GM12878 (cell line): ENCODE results near the gene POC5. TPM values are rescaled to one million over a fixed set of nuclear protein-coding genes. Genes with fewer than 3 reads are reported as not detected.

Experiments used
- ATAC-seq: fragments of 200-7000 bp; cut with Tn5 transposase; 3 replicates; pipeline ENCODE4 v1.9.1; 2020; ENCODE audit warnings: mild to moderate bottlenecking, moderate library complexity
- BruUV-seq: library from RNA; stranded (reverse); fragments of 400-500 nt; replicated peaks from 2 replicates; lab custom pipeline; 2021; lab: Mats Ljungman, UMichigan
- CTCF ChIA-PET: fragments of 300-600 bp; sonication (Branson Sonifier 250); formaldehyde crosslinking; extraction: SDS; loops from one replicate; lab custom pipeline; 2021; ENCODE audit warnings: inconsistent platforms; lab: Yijun Ruan, JAX
- POLR2A ChIA-PET: fragments of 350-600 bp; formaldehyde crosslinking; extraction: SDS; loops from one replicate; lab custom pipeline; 2021; ENCODE audit warnings: inconsistent platforms; lab: Charles Lee
- RAD21 ChIA-PET: fragments of 300-600 bp; sonication (Branson Sonifier 250); formaldehyde crosslinking; loops from one replicate; lab custom pipeline; 2023; ENCODE audit warnings: antibody characterized with exemption; ENCODE audit not compliant: unreplicated experiment; lab: Charles Lee
- SMC1A ChIA-PET: fragments of 300-600 bp; sonication (Branson Sonifier 250); formaldehyde crosslinking; loops from one replicate; lab custom pipeline; 2023; ENCODE audit not compliant: unreplicated experiment, uncharacterized antibody; lab: Charles Lee
- DNase-seq: peaks from one replicate; pipeline ENCODE4 v3.0.0-alpha.2; 2011; ENCODE audit warnings: low read depth, low spot score
- FAIRE-seq: peaks from 3 replicates; lab custom pipeline; 2011; peaks lifted over from hg19 to GRCh38; lab: Jason Lieb, UNC
- H2AFZ ChIP-seq: 2 replicates; pipeline ENCODE4 v1.6.0; 2011; ENCODE audit warnings: low read depth, low read length, control low read depth; ENCODE audit not compliant: control insufficient read depth
- H3K27ac ChIP-seq: 2 replicates; pipeline ENCODE4 v1.5.1; 2011; ENCODE audit warnings: control low read depth; ENCODE audit not compliant: control insufficient read depth, insufficient read depth
- H3K27me3 ChIP-seq, 2 experiments: replicated peaks in 1 of 2; 2 replicates each; pipeline versions ENCODE4 v1.6.0 to v1.6.1; 2011; ENCODE audit warnings: low read length in 1 of 2; ENCODE audit not compliant: control insufficient read depth in 2 of 2, insufficient read depth in 2 of 2
- H3K36me3 ChIP-seq, 2 experiments: 2 replicates each; pipeline ENCODE4 v1.5.1; 2011; ENCODE audit warnings: low read length in 1 of 2; ENCODE audit not compliant: control insufficient read depth in 2 of 2, insufficient read depth in 2 of 2
- H3K4me1 ChIP-seq: 2 replicates; pipeline ENCODE4 v1.6.1; 2011; ENCODE audit warnings: mild to moderate bottlenecking, low read length, moderate library complexity, mixed read lengths; ENCODE audit not compliant: control insufficient read depth, insufficient read depth
- H3K4me2 ChIP-seq: 2 replicates; pipeline ENCODE4 v1.6.0; 2011; ENCODE audit warnings: control low read depth; ENCODE audit not compliant: control insufficient read depth, insufficient read depth
- H3K4me3 ChIP-seq: fragments of 200-600 bp; sonication (generic); 2 replicates; pipeline ENCODE4 v1.5.1; 2016
- H3K79me2 ChIP-seq: 2 replicates; pipeline ENCODE4 v1.6.0; 2011; ENCODE audit warnings: low read length; ENCODE audit not compliant: control insufficient read depth, insufficient read depth
- H3K9ac ChIP-seq: 2 replicates; pipeline ENCODE4 v1.8.0; 2011; ENCODE audit warnings: low read length, control low read depth, mixed read lengths; ENCODE audit not compliant: control insufficient read depth, insufficient read depth
- H3K9me3 ChIP-seq: replicated peaks from 3 replicates; pipeline ENCODE4 v1.5.1; 2011; ENCODE audit warnings: mild to moderate bottlenecking, low read length; ENCODE audit not compliant: control insufficient read depth, insufficient read depth
- H4K20me1 ChIP-seq: 2 replicates; pipeline ENCODE4 v1.6.0; 2011; ENCODE audit not compliant: control insufficient read depth, insufficient read depth
- CTCF ChIP-seq, 3 experiments: IDR thresholded peaks in 2 of 3; conservative IDR thresholded peaks in 1 of 3; 2 replicates each; pipeline ENCODE4 v1.5.1; 2011; ENCODE audit warnings: low read depth in 3 of 3, low read length in 3 of 3, mild to moderate bottlenecking in 3 of 3, control low read depth in 2 of 3, moderate library complexity in 2 of 3, inconsistent platforms in 1 of 3, mixed read lengths in 1 of 3; ENCODE audit not compliant: control insufficient read depth in 2 of 3, insufficient read depth in 1 of 3; ENCODE audit errors: extremely low read depth in 1 of 3
- KAT2A ChIP-seq: conservative IDR thresholded peaks from 2 replicates; pipeline ENCODE4 v1.6.1; 2011; ENCODE audit warnings: low read depth, low read length; ENCODE audit not compliant: control insufficient read depth
- RAD21 ChIP-seq: IDR thresholded peaks from 2 replicates; pipeline ENCODE4 v1.6.1; 2011; ENCODE audit warnings: mild to moderate bottlenecking, low read depth, low read length, moderate library complexity; ENCODE audit not compliant: insufficient read depth
- SMARCA5 ChIP-seq: fragments of 450-650 bp; IDR thresholded peaks from 2 replicates; pipeline ENCODE4 v1.6.1; 2017; ENCODE audit warnings: mild to moderate bottlenecking
- SP1 ChIP-seq: IDR thresholded peaks from one replicate; pipeline ENCODE4 v1.6.1; 2011; ENCODE audit warnings: low read depth, low read length
- TCF3 ChIP-seq: IDR thresholded peaks from 2 replicates; pipeline ENCODE4 v1.6.1; 2012; ENCODE audit warnings: low read depth, mild to moderate bottlenecking, low read length, borderline replicate concordance; ENCODE audit not compliant: insufficient read depth
- USF1 ChIP-seq: IDR thresholded peaks from 2 replicates; pipeline ENCODE4 v1.6.1; 2011; ENCODE audit warnings: borderline replicate concordance, low read depth, mild to moderate bottlenecking, moderate library complexity, mixed read lengths, low read length; ENCODE audit not compliant: insufficient read depth; ENCODE audit errors: extremely low read length
- WGBS: methylation state at CpG from one replicate; pipeline ENCODE4 v1.1.6; 2016; ENCODE audit warnings: low lambda C conversion rate; ENCODE audit not compliant: insufficient replicate concordance, insufficient coverage; ENCODE audit errors: missing lambda C conversion rate; 5-methylcytosine and 5-hydroxymethylcytosine counted together
- in situ Hi-C: fragments of 300-500 bp; cut with MboI; formaldehyde crosslinking; loops from 9 replicates; pipeline ENCODE4 v1.14.3; 2018; ENCODE audit warnings: mixed read lengths
- intact Hi-C: fragments of 100-400 bp; cut with micrococcal nuclease; formaldehyde crosslinking; loops from one replicate; pipeline ENCODE4 v1.14.2; 2022; ENCODE audit not compliant: unreplicated experiment
- polyA plus RNA-seq, 11 experiments: library from polyadenylated mRNA; depleted of rRNA in 4 of 11; unstranded in 6 of 11; stranded (reverse) in 5 of 11; fragments of >200 nt; fragmentation: Nextera tagmentation in 4 of 11; fragmentation: Illumina TruSeq in 1 of 11; extraction: Ambion mirVana in 4 of 11; extraction: Trizol in 1 of 11; gene quantifications; 1 replicate in 1 of 11; 2 replicates in 10 of 11; pipeline versions ENCODE4 v1.2.1 to v1.2.3, GENCODE V29; 2011 to 2016; ENCODE audit warnings: inconsistent platforms in 2 of 11, missing spikeins in 2 of 11, low read depth in 1 of 11
- total RNA-seq, 4 experiments: library from RNA; depleted of rRNA in 3 of 4; stranded (reverse); fragments of >200 nt in 3 of 4; fragmentation: Illumina TruSeq in 1 of 4; extraction: Trizol in 1 of 4; gene quantifications; 2 replicates each; pipeline versions ENCODE4 v1.2.1 to v1.2.3, GENCODE V29; 2013 to 2021

Gene POC5
- total and polyA plus RNA-seq, 10 of the 15 experiments (the other 5 are each of a cell fraction or from before 2014, with no cell fraction given): 13.1 to 25.6 (median 21.8) TPM

GRCh38 chr5:75667586-75667985 lies 49.7 kb downstream of the POC5 start:
- 64% methylated on average over 2 of the region's 2 CpGs for WGBS
- POLR2A ChIA-PET: interaction anchor here (1.5 kb wide), 1 partner anchor 330 kb away, joined by 3 read pairs; the partner anchor contains the start of gene HMGCR
- no peaks in the 10 kb centered on the region for H3K9me3 ChIP-seq

More at GRCh38 chr5:75667586-75667985, 49.7 kb downstream of the POC5 start:
- intact Hi-C loops: loop anchor here (5.0 to 10.0 kb wide), 2 partner anchors 155 to 253 kb away; partner anchors contain the start of genes CERT1 and POLK
- H3K9ac ChIP-seq: no peak overlapping the region
- no peak overlapping the region for H3K4me2 ChIP-seq
- no peak overlapping the region for H3K4me3 ChIP-seq
- no TSS peak for BruUV-seq
- TF ChIP-seq SMARCA5 (no peak), TCF3 (no peak), RAD21 (peak; percentile 20; the same call in 1 of the 2 replicates), USF1 (no peak), SP1 (no peak), KAT2A (no peak), CTCF (IDR thresholded peaks at IDR 0.05 in 2 of 3, conservative IDR thresholded peaks at IDR 0.05 in 1 of 3; ENCODE audit: control insufficient read depth in 2 of 3, extremely low read depth in 1 of 3, insufficient read depth in 1 of 3, low read depth in 3 of 3, low read length in 3 of 3) (peak in 2 of 3 experiments; percentile 1 to 15; a peak in 1 of 6 replicates)
- no peak for DNase-seq
- no peaks in the 10 kb centered on the region; a peak in 1 of 4 replicates for H3K36me3 ChIP-seq
- H2AFZ ChIP-seq: no peak overlapping the region
- RAD21 ChIA-PET: interaction anchor here (1.2 to 1.3 kb wide), 2 partner anchors 92 to 98 kb away, joined by 4 read pairs; no protein-coding TSS in a partner anchor
- no peaks in the 10 kb centered on the region for H4K20me1 ChIP-seq
- H3K79me2 ChIP-seq: no peaks in the 10 kb centered on the region
- CTCF ChIA-PET: interaction anchor here (0.9 to 2.8 kb wide), 5 partner anchors 11 to 92 kb away, joined by 3 to 9 read pairs (median 4); no protein-coding TSS in a partner anchor
- SMC1A ChIA-PET: interaction anchor here (0.7 to 2.8 kb wide), 10 partner anchors 9 to 589 kb away, joined by 3 to 35 read pairs (median 4); partner anchors contain the start of gene ANKRD31
- in situ Hi-C loops: loop anchor here (5.0 kb wide), 1 partner anchor 430 kb away; the partner anchor contains the start of gene ANKRD31
- H3K27me3 ChIP-seq: no peaks in the 10 kb centered on the region
- FAIRE-seq: no peak
- peaks cover 10% of the 10 kb centered on the region for H3K4me1 ChIP-seq
- ATAC-seq: no peak
- H3K27ac ChIP-seq: no peak overlapping the region
